GM12878 (cell line): Measurements from ENCODE around the gene SEMA3D. TPM values are rescaled to one million over a fixed set of nuclear protein-coding genes. Genes with fewer than 3 reads are reported as not detected.

ENCODE experiments used
- ATAC-seq: fragments of 200-7000 bp; cut with Tn5 transposase; 3 replicates; pipeline ENCODE4 v1.9.1; 2020; ENCODE audit warnings: mild to moderate bottlenecking, moderate library complexity
- BruUV-seq: library from RNA; stranded (reverse); fragments of 400-500 nt; replicated peaks from 2 replicates; lab custom pipeline; 2021; lab: Mats Ljungman, UMichigan
- CTCF ChIA-PET: fragments of 300-600 bp; sonication (Branson Sonifier 250); formaldehyde crosslinking; extraction: SDS; loops from one replicate; lab custom pipeline; 2021; ENCODE audit warnings: inconsistent platforms; lab: Yijun Ruan, JAX
- POLR2A ChIA-PET: fragments of 350-600 bp; formaldehyde crosslinking; extraction: SDS; loops from one replicate; lab custom pipeline; 2021; ENCODE audit warnings: inconsistent platforms; lab: Charles Lee
- RAD21 ChIA-PET: fragments of 300-600 bp; sonication (Branson Sonifier 250); formaldehyde crosslinking; loops from one replicate; lab custom pipeline; 2023; ENCODE audit warnings: antibody characterized with exemption; ENCODE audit not compliant: unreplicated experiment; lab: Charles Lee
- SMC1A ChIA-PET: fragments of 300-600 bp; sonication (Branson Sonifier 250); formaldehyde crosslinking; loops from one replicate; lab custom pipeline; 2023; ENCODE audit not compliant: unreplicated experiment, uncharacterized antibody; lab: Charles Lee
- DNase-seq: peaks from one replicate; pipeline ENCODE4 v3.0.0-alpha.2; 2011; ENCODE audit warnings: low read depth, low spot score
- FAIRE-seq: peaks from 3 replicates; lab custom pipeline; 2011; peaks lifted over from hg19 to GRCh38; lab: Jason Lieb, UNC
- H2AFZ ChIP-seq: 2 replicates; pipeline ENCODE4 v1.6.0; 2011; ENCODE audit warnings: low read depth, low read length, control low read depth; ENCODE audit not compliant: control insufficient read depth
- H3K27ac ChIP-seq: 2 replicates; pipeline ENCODE4 v1.5.1; 2011; ENCODE audit warnings: control low read depth; ENCODE audit not compliant: control insufficient read depth, insufficient read depth
- H3K27me3 ChIP-seq, 2 experiments: replicated peaks in 1 of 2; 2 replicates each; pipeline versions ENCODE4 v1.6.0 to v1.6.1; 2011; ENCODE audit warnings: low read length in 1 of 2; ENCODE audit not compliant: control insufficient read depth in 2 of 2, insufficient read depth in 2 of 2
- H3K36me3 ChIP-seq, 2 experiments: 2 replicates each; pipeline ENCODE4 v1.5.1; 2011; ENCODE audit warnings: low read length in 1 of 2; ENCODE audit not compliant: control insufficient read depth in 2 of 2, insufficient read depth in 2 of 2
- H3K4me1 ChIP-seq: 2 replicates; pipeline ENCODE4 v1.6.1; 2011; ENCODE audit warnings: mild to moderate bottlenecking, low read length, moderate library complexity, mixed read lengths; ENCODE audit not compliant: control insufficient read depth, insufficient read depth
- H3K4me2 ChIP-seq: 2 replicates; pipeline ENCODE4 v1.6.0; 2011; ENCODE audit warnings: control low read depth; ENCODE audit not compliant: control insufficient read depth, insufficient read depth
- H3K4me3 ChIP-seq: fragments of 200-600 bp; sonication (generic); 2 replicates; pipeline ENCODE4 v1.5.1; 2016
- H3K79me2 ChIP-seq: 2 replicates; pipeline ENCODE4 v1.6.0; 2011; ENCODE audit warnings: low read length; ENCODE audit not compliant: control insufficient read depth, insufficient read depth
- H3K9ac ChIP-seq: 2 replicates; pipeline ENCODE4 v1.8.0; 2011; ENCODE audit warnings: low read length, control low read depth, mixed read lengths; ENCODE audit not compliant: control insufficient read depth, insufficient read depth
- H3K9me3 ChIP-seq: replicated peaks from 3 replicates; pipeline ENCODE4 v1.5.1; 2011; ENCODE audit warnings: mild to moderate bottlenecking, low read length; ENCODE audit not compliant: control insufficient read depth, insufficient read depth
- H4K20me1 ChIP-seq: 2 replicates; pipeline ENCODE4 v1.6.0; 2011; ENCODE audit not compliant: control insufficient read depth, insufficient read depth
- CBX3 ChIP-seq: fragments of 200-600 bp; sonication (generic); IDR thresholded peaks from 2 replicates; pipeline ENCODE4 v1.6.1; 2016; ENCODE audit warnings: low read depth, borderline replicate concordance
- CHD2 ChIP-seq: IDR thresholded peaks from 2 replicates; pipeline ENCODE4 v1.6.1; 2011; ENCODE audit warnings: low read depth, low read length, improper control_type of control experiment, borderline replicate concordance
- CREB1 ChIP-seq: IDR thresholded peaks from 2 replicates; pipeline ENCODE4 v1.6.1; 2012; ENCODE audit warnings: low read depth, mild to moderate bottlenecking, inconsistent platforms
- EED ChIP-seq: sonication (generic); IDR thresholded peaks from 2 replicates; pipeline ENCODE4 v1.6.1; 2016; ENCODE audit warnings: antibody characterized with exemption, low read depth
- GABPA ChIP-seq: IDR thresholded peaks from 2 replicates; pipeline ENCODE4 v1.6.1; 2014; ENCODE audit warnings: antibody characterized with exemption, low read depth, mild to moderate bottlenecking, inconsistent platforms
- HDAC2 ChIP-seq: fragments of 200-600 bp; sonication (generic); IDR thresholded peaks from 2 replicates; pipeline ENCODE4 v1.6.1; 2017
- HDGF ChIP-seq: fragments of 450-650 bp; IDR thresholded peaks from 2 replicates; pipeline ENCODE4 v1.6.1; 2016; ENCODE audit warnings: antibody characterized with exemption
- KAT2A ChIP-seq: conservative IDR thresholded peaks from 2 replicates; pipeline ENCODE4 v1.6.1; 2011; ENCODE audit warnings: low read depth, low read length; ENCODE audit not compliant: control insufficient read depth
- MEF2A ChIP-seq: IDR thresholded peaks from 2 replicates; pipeline ENCODE4 v1.6.1; 2011; ENCODE audit warnings: low read depth, mild to moderate bottlenecking, low read length, moderate library complexity; ENCODE audit not compliant: insufficient read depth
- MTA2 ChIP-seq: fragments of 450-650 bp; IDR thresholded peaks from 2 replicates; pipeline ENCODE4 v1.6.1; 2016; ENCODE audit warnings: low read depth, mild to moderate bottlenecking, moderate library complexity
- POU2F2 ChIP-seq: IDR thresholded peaks from 3 replicates; pipeline ENCODE4 v1.6.1; 2011; ENCODE audit warnings: low read depth, mild to moderate bottlenecking, low read length, borderline replicate concordance
- SIX5 ChIP-seq: IDR thresholded peaks from 2 replicates; pipeline ENCODE4 v1.6.1; 2011; ENCODE audit warnings: mild to moderate bottlenecking, low read depth, low read length, moderate library complexity; ENCODE audit not compliant: severe bottlenecking
- SMAD1 ChIP-seq: fragments of 450-650 bp; IDR thresholded peaks from 2 replicates; pipeline ENCODE4 v1.6.1; 2018; ENCODE audit warnings: mild to moderate bottlenecking, low read depth; ENCODE audit not compliant: partially characterized antibody
- SREBF2 ChIP-seq: IDR thresholded peaks from 2 replicates; pipeline ENCODE4 v1.6.1; 2012; ENCODE audit warnings: mild to moderate bottlenecking, low read length
- ZNF217 ChIP-seq: fragments of 450-650 bp; IDR thresholded peaks from 2 replicates; pipeline ENCODE4 v1.6.1; 2017; ENCODE audit warnings: antibody characterized with exemption, mild to moderate bottlenecking
- WGBS: methylation state at CpG from one replicate; pipeline ENCODE4 v1.1.6; 2016; ENCODE audit warnings: low lambda C conversion rate; ENCODE audit not compliant: insufficient replicate concordance, insufficient coverage; ENCODE audit errors: missing lambda C conversion rate; 5-methylcytosine and 5-hydroxymethylcytosine counted together
- in situ Hi-C: fragments of 300-500 bp; cut with MboI; formaldehyde crosslinking; loops from 9 replicates; pipeline ENCODE4 v1.14.3; 2018; ENCODE audit warnings: mixed read lengths
- intact Hi-C: fragments of 100-400 bp; cut with micrococcal nuclease; formaldehyde crosslinking; loops from one replicate; pipeline ENCODE4 v1.14.2; 2022; ENCODE audit not compliant: unreplicated experiment
- polyA plus RNA-seq, 11 experiments: library from polyadenylated mRNA; depleted of rRNA in 4 of 11; unstranded in 6 of 11; stranded (reverse) in 5 of 11; fragments of >200 nt; fragmentation: Nextera tagmentation in 4 of 11; fragmentation: Illumina TruSeq in 1 of 11; extraction: Ambion mirVana in 4 of 11; extraction: Trizol in 1 of 11; gene quantifications; 1 replicate in 1 of 11; 2 replicates in 10 of 11; pipeline versions ENCODE4 v1.2.1 to v1.2.3, GENCODE V29; 2011 to 2016; ENCODE audit warnings: inconsistent platforms in 2 of 11, missing spikeins in 2 of 11, low read depth in 1 of 11
- total RNA-seq, 4 experiments: library from RNA; depleted of rRNA in 3 of 4; stranded (reverse); fragments of >200 nt in 3 of 4; fragmentation: Illumina TruSeq in 1 of 4; extraction: Trizol in 1 of 4; gene quantifications; 2 replicates each; pipeline versions ENCODE4 v1.2.1 to v1.2.3, GENCODE V29; 2013 to 2021
- TF ChIP-seq, protein P1 (sequence below): fragments of 450-650 bp; IDR thresholded peaks from 2 replicates; pipeline ENCODE4 v1.6.1; 2018; ENCODE audit warnings: mild to moderate bottlenecking, low read depth, moderate library complexity; ENCODE audit not compliant: partially characterized antibody
- TF ChIP-seq, protein P2 (sequence below): fragments of 450-650 bp; IDR thresholded peaks from 2 replicates; pipeline ENCODE4 v1.6.1; 2018; ENCODE audit warnings: borderline replicate concordance, mild to moderate bottlenecking; ENCODE audit not compliant: partially characterized antibody

The SEMA3D gene
- total and polyA plus RNA-seq, 10 of the 15 experiments (the other 5 are each of a cell fraction or from before 2014, with no cell fraction given), result 0.04 TPM; not detected in 9

DNA sequence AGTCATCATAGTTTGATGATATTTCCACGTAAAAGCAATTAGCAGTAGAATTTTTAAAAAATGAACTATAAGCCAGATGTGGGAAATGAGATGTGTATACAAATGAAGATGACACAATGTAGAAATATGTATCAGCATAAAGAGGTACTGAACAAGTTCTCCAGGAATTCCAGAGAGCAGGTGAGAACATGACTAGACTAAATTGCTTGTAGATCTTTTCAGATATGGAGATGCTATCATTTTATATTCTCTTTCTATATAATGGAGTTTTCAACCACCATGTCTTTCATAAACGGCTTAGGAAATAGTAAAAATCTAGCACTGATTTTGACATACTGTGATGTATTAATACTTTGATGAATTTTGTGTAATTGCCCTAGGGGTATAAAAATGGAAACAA, 130.9 kb downstream of the SEMA3D start:
- no peak for ATAC-seq
- Histone ChIP-seq H4K20me1 (no peaks in the 10 kb centered on the region), H2AFZ (no peak overlapping the region), H3K27ac (no peak overlapping the region), H3K27me3 (no peaks in the 10 kb centered on the region; a peak in 1 of 4 replicates), H3K4me2 (no peak overlapping the region), H3K9ac (no peak overlapping the region), H3K36me3 (no peaks in the 10 kb centered on the region), H3K9me3 (no peaks in the 10 kb centered on the region), H3K79me2 (no peaks in the 10 kb centered on the region), H3K4me1 (no peaks in the 10 kb centered on the region), H3K4me3 (no peak overlapping the region)
- no peak for FAIRE-seq
- CTCF ChIA-PET, result interaction anchor here (2.9 kb wide), 1 partner anchor 17 kb away, joined by 9 read pairs; no protein-coding TSS in a partner anchor
- SMC1A ChIA-PET, result no interaction called here
- POLR2A ChIA-PET, result no interaction called here
- in situ Hi-C loops, result no loop called here
- intact Hi-C loops, result no loop called here
- RAD21 ChIA-PET, result no interaction called here
- DNase-seq, result no peak
- BruUV-seq, result no TSS peak
- WGBS, result 54% methylated on average over 2 of the region's 2 CpGs
- no peak for TF ChIP-seq KAT2A
- TF ChIP-seq HDGF, result no peak
- TF ChIP-seq CHD2, result no peak
- TF ChIP-seq HDAC2, result no peak
- no peak for TF ChIP-seq GABPA
- TF ChIP-seq EED, result no peak
- no peak for TF ChIP-seq SREBF2
- no peak for TF ChIP-seq MTA2
- no peak for TF ChIP-seq CBX3
- no peak for TF ChIP-seq POU2F2
- no peak for TF ChIP-seq CREB1
- no peak for TF ChIP-seq SMAD1
- TF ChIP-seq, protein P1, sequence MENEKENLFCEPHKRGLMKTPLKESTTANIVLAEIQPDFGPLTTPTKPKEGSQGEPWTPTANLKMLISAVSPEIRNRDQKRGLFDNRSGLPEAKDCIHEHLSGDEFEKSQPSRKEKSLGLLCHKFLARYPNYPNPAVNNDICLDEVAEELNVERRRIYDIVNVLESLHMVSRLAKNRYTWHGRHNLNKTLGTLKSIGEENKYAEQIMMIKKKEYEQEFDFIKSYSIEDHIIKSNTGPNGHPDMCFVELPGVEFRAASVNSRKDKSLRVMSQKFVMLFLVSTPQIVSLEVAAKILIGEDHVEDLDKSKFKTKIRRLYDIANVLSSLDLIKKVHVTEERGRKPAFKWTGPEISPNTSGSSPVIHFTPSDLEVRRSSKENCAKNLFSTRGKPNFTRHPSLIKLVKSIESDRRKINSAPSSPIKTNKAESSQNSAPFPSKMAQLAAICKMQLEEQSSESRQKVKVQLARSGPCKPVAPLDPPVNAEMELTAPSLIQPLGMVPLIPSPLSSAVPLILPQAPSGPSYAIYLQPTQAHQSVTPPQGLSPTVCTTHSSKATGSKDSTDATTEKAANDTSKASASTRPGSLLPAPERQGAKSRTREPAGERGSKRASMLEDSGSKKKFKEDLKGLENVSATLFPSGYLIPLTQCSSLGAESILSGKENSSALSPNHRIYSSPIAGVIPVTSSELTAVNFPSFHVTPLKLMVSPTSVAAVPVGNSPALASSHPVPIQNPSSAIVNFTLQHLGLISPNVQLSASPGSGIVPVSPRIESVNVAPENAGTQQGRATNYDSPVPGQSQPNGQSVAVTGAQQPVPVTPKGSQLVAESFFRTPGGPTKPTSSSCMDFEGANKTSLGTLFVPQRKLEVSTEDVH, result no peak
- no peak for TF ChIP-seq MEF2A
- TF ChIP-seq ZNF217, result no peak
- TF ChIP-seq, protein P2, sequence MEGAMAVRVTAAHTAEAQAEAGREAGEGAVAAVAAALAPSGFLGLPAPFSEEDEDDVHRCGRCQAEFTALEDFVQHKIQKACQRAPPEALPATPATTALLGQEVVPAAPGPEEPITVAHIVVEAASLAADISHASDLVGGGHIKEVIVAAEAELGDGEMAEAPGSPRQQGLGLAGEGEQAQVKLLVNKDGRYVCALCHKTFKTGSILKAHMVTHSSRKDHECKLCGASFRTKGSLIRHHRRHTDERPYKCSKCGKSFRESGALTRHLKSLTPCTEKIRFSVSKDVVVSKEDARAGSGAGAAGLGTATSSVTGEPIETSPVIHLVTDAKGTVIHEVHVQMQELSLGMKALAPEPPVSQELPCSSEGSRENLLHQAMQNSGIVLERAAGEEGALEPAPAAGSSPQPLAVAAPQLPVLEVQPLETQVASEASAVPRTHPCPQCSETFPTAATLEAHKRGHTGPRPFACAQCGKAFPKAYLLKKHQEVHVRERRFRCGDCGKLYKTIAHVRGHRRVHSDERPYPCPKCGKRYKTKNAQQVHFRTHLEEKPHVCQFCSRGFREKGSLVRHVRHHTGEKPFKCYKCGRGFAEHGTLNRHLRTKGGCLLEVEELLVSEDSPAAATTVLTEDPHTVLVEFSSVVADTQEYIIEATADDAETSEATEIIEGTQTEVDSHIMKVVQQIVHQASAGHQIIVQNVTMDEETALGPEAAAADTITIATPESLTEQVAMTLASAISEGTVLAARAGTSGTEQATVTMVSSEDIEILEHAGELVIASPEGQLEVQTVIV, result no peak
- TF ChIP-seq SIX5, result no peak
